K562 (cell line): ENCODE data around the gene DISP1. TPM values are rescaled to one million over a fixed set of nuclear protein-coding genes. Genes with fewer than 3 reads are reported as not detected.

Experiments used
- ATAC-seq: fragments of 200-7000 bp; cut with Tn5 transposase; 3 replicates; pipeline ENCODE4 v1.9.1; 2020; ENCODE audit warnings: moderate library complexity
- BruUV-seq: library from RNA; stranded (reverse); fragments of 400-500 nt; replicated peaks from 2 replicates; lab custom pipeline; 2021; lab: Mats Ljungman, UMichigan
- CTCF ChIA-PET: fragments of 300-600 bp; formaldehyde crosslinking; extraction: SDS; loops from one replicate; lab custom pipeline; 2021; ENCODE audit warnings: low intra/inter-chr PET ratio; lab: Yijun Ruan, JAX
- POLR2A ChIA-PET: fragments of 300-600, 350-650 bp; sonication (Branson Sonifier 250); formaldehyde crosslinking; extraction: SDS; loops from one replicate; lab custom pipeline; 2021; ENCODE audit warnings: antibody characterized with exemption, inconsistent platforms; lab: Yijun Ruan, JAX
- DNase-seq, 4 experiments: peaks; one replicate each; pipeline versions ENCODE4 v3.0.0 to v3.0.0-alpha.2; 2011 to 2018; ENCODE audit warnings: low spot score in 3 of 4, mixed read lengths in 3 of 4; ENCODE audit errors: extremely low read depth in 1 of 4
- FAIRE-seq: peaks from 2 replicates; lab custom pipeline; 2011; peaks lifted over from hg19 to GRCh38; lab: Jason Lieb, UNC
- H2AFZ ChIP-seq: 2 replicates; pipeline ENCODE4 v1.6.0; 2011; ENCODE audit warnings: low read depth, low read length, control low read depth, inconsistent platforms
- H3K27ac ChIP-seq: fragments of 200-600 bp; 3 replicates; pipeline ENCODE4 v1.8.0; 2011; ENCODE audit warnings: low read depth, mild to moderate bottlenecking, control low read depth, inconsistent platforms, low read length, moderate library complexity, mixed read lengths; ENCODE audit errors: extremely low read depth
- H3K27me3 ChIP-seq, 2 experiments: fragments of 300-600 bp in 1 of 2; 2 replicates in 1 of 2; 3 replicates in 1 of 2; pipeline versions ENCODE4 v1.6.0 to v1.8.0; 2011; ENCODE audit warnings: inconsistent platforms in 2 of 2, low read length in 2 of 2, mild to moderate bottlenecking in 1 of 2, mixed read lengths in 1 of 2, moderate library complexity in 1 of 2; ENCODE audit not compliant: control insufficient read depth in 2 of 2, insufficient read depth in 2 of 2
- H3K36me3 ChIP-seq: fragments of 300-600 bp; 3 replicates; pipeline ENCODE4 v1.8.0; 2011; ENCODE audit warnings: mild to moderate bottlenecking, low read length, inconsistent platforms; ENCODE audit not compliant: control insufficient read depth, insufficient read depth
- H3K4me1 ChIP-seq, 2 experiments: fragments of 200-600 bp in 1 of 2; replicated peaks in 1 of 2; 2 replicates in 1 of 2; 3 replicates in 1 of 2; pipeline versions ENCODE4 v1.5.1 to v1.8.0; 2011; ENCODE audit warnings: inconsistent platforms in 2 of 2, low read length in 2 of 2, mild to moderate bottlenecking in 1 of 2, mixed read lengths in 1 of 2, moderate library complexity in 1 of 2; ENCODE audit not compliant: control insufficient read depth in 2 of 2, insufficient read depth in 2 of 2
- H3K4me2 ChIP-seq: 2 replicates; pipeline ENCODE4 v1.6.1; 2011; ENCODE audit warnings: low read length, control low read depth, inconsistent platforms, mixed read lengths; ENCODE audit not compliant: insufficient read depth
- H3K4me3 ChIP-seq: fragments of 200-600 bp; sonication (generic), shearing (Covaris generic); 2 replicates; pipeline ENCODE4 v1.5.1; 2016; ENCODE audit warnings: control low read depth, inconsistent platforms
- H3K79me2 ChIP-seq: fragments of 200-600 bp; 3 replicates; pipeline ENCODE4 v1.8.0; 2011; ENCODE audit warnings: low read length, inconsistent platforms; ENCODE audit not compliant: control insufficient read depth, insufficient read depth
- H3K9ac ChIP-seq, 2 experiments: 2 replicates each; pipeline versions ENCODE4 v1.6.0 to v1.6.1; 2011; ENCODE audit warnings: low read depth in 2 of 2, low read length in 2 of 2, control low read depth in 1 of 2, inconsistent platforms in 1 of 2, mild to moderate bottlenecking in 1 of 2, mixed read lengths in 1 of 2; ENCODE audit not compliant: insufficient read depth in 1 of 2
- H3K9me1 ChIP-seq: one replicate; pipeline ENCODE4 v1.6.0; 2011; ENCODE audit warnings: inconsistent platforms, mild to moderate bottlenecking, low read length, moderate library complexity; ENCODE audit not compliant: control insufficient read depth, insufficient read depth
- H3K9me3 ChIP-seq: replicated peaks from 2 replicates; pipeline ENCODE4 v1.5.1; 2011; ENCODE audit warnings: low read depth, low read length, inconsistent platforms; ENCODE audit not compliant: control insufficient read depth, insufficient read depth
- H4K20me1 ChIP-seq: replicated peaks from 2 replicates; pipeline ENCODE4 v1.6.1; 2011; ENCODE audit warnings: low read length, inconsistent platforms, mixed read lengths; ENCODE audit not compliant: control insufficient read depth, insufficient read depth
- DLX4 ChIP-seq: fragments of 250-450 bp; sonication (Bioruptor Pico); IDR thresholded peaks from 2 replicates; pipeline ENCODE4 v1.6.1; 2021; ENCODE audit warnings: mild to moderate bottlenecking
- ELF1 ChIP-seq: fragments of 200-800 bp; sonication (Bioruptor generic); IDR thresholded peaks from 2 replicates; pipeline ENCODE4 v1.6.1; 2016; ENCODE audit warnings: missing genetic modification characterization, missing compliant biosample characterization
- ESRRA ChIP-seq: fragments of 450-650 bp; IDR thresholded peaks from 2 replicates; pipeline ENCODE4 v1.6.1; 2014; ENCODE audit warnings: low read depth, mild to moderate bottlenecking, moderate library complexity, borderline replicate concordance
- GATAD2B ChIP-seq: fragments of 450-650 bp; IDR thresholded peaks from 2 replicates; pipeline ENCODE4 v1.6.1; 2017; ENCODE audit warnings: mild to moderate bottlenecking, borderline replicate concordance
- HOMEZ ChIP-seq: fragments of 250-450 bp; sonication (Bioruptor Pico); IDR thresholded peaks from 2 replicates; pipeline ENCODE4 v1.4.0; 2020; ENCODE audit warnings: mild to moderate bottlenecking, moderate library complexity
- LEF1 ChIP-seq: fragments of 450-650 bp; IDR thresholded peaks from 2 replicates; pipeline ENCODE4 v1.6.1; 2016; ENCODE audit warnings: mild to moderate bottlenecking
- NFIX ChIP-seq: fragments of 250-450 bp; sonication (Bioruptor Pico); IDR thresholded peaks from 2 replicates; pipeline ENCODE4 v1.4.0; 2020; ENCODE audit warnings: low read depth, mild to moderate bottlenecking, moderate library complexity
- RBBP5 ChIP-seq: fragments of 200-600 bp; sonication (generic); IDR thresholded peaks from 2 replicates; pipeline ENCODE4 v1.6.1; 2012; ENCODE audit warnings: borderline replicate concordance, mild to moderate bottlenecking, low read length, control low read depth, inconsistent platforms; ENCODE audit not compliant: insufficient read depth, poor library complexity, severe bottlenecking
- SAP30 ChIP-seq: fragments of 200-600 bp; sonication (generic); IDR thresholded peaks from 2 replicates; pipeline ENCODE4 v1.6.1; 2012; ENCODE audit warnings: borderline replicate concordance, low read depth, mild to moderate bottlenecking, moderate library complexity, low read length, control low read depth, inconsistent platforms; ENCODE audit not compliant: insufficient read depth, poor library complexity, severe bottlenecking
- TRIM28 ChIP-seq: fragments of 450-650 bp; IDR thresholded peaks from 2 replicates; pipeline ENCODE4 v1.6.1; 2017
- ZBTB2 ChIP-seq: fragments of 450-650 bp; IDR thresholded peaks from 2 replicates; pipeline ENCODE4 v1.6.1; 2016; ENCODE audit warnings: antibody characterized with exemption
- ZC3H8 ChIP-seq: fragments of 450-650 bp; IDR thresholded peaks from 2 replicates; pipeline ENCODE4 v1.6.1; 2017
- ZKSCAN8 ChIP-seq: fragments of 200-800 bp; sonication (Bioruptor generic); IDR thresholded peaks from 2 replicates; pipeline ENCODE4 v1.6.1; 2016; ENCODE audit warnings: missing genetic modification characterization, missing compliant biosample characterization
- WGBS: fragments of 100-300 bp; shearing (Covaris generic); methylation state at CpG from one replicate; pipeline ENCODE4 v1.1.6; 2016; ENCODE audit warnings: low coverage, mixed read lengths; ENCODE audit not compliant: insufficient coverage; ENCODE audit errors: missing lambda C conversion rate; 5-methylcytosine and 5-hydroxymethylcytosine counted together
- in situ Hi-C: fragments of 300-500 bp; cut with MboI; formaldehyde crosslinking; loops from 4 replicates; pipeline ENCODE4 v1.15.0; 2018; ENCODE audit warnings: inconsistent platforms, mixed read lengths
- intact Hi-C: fragments of 100-400 bp; cut with micrococcal nuclease; formaldehyde crosslinking; loops from 2 replicates; pipeline ENCODE4 v1.14.2; 2022
- polyA plus RNA-seq, 8 experiments: library from polyadenylated mRNA; depleted of rRNA in 4 of 8; stranded (reverse) in 5 of 8; unstranded in 3 of 8; fragments of >200 nt; fragmentation: Nextera tagmentation in 2 of 8; fragmentation: Illumina TruSeq in 1 of 8; extraction: Ambion mirVana in 2 of 8; extraction: Trizol in 1 of 8; gene quantifications; 2 replicates each; pipeline versions ENCODE4 v1.2.1 to v1.2.3, GENCODE V29; 2011 to 2014; ENCODE audit warnings: inconsistent platforms in 1 of 8, missing spikeins in 1 of 8
- total RNA-seq, 7 experiments: library from RNA; depleted of rRNA in 6 of 7; stranded (reverse); fragments of >200 nt in 6 of 7; fragmentation: Illumina TruSeq in 2 of 7; extraction: Trizol in 2 of 7; gene quantifications; 2 replicates each; pipeline versions ENCODE4 v1.2.1 to v1.2.3, GENCODE V29; 2011 to 2021; ENCODE audit warnings: low replicate concordance in 1 of 7

The DISP1 gene
- total and polyA plus RNA-seq, 9 of the 15 experiments (the other 6 are each of a cell fraction or from before 2014, with no cell fraction given): 0.02 to 0.35 (median 0.04) TPM; not detected in 2

GRCh38 chr1:222844411-222844779, 29.6 kb downstream of the DISP1 start:
- H3K4me1 ChIP-seq: no peaks in the 10 kb centered on the region
- POLR2A ChIA-PET: no interaction called here
- no peaks in the 10 kb centered on the region for H3K27me3 ChIP-seq
- TF ChIP-seq TRIM28 (no peak), ELF1 (tag) (no peak), GATAD2B (no peak), ESRRA (no peak), ZC3H8 (no peak), RBBP5 (no peak), NFIX (no peak), LEF1 (no peak), HOMEZ (no peak), ZKSCAN8 (no peak), DLX4 (CRISPR knock-in tag) (no peak), SAP30 (no peak), ZBTB2 (no peak)
- in situ Hi-C loops (no loop called here), intact Hi-C loops (no loop called here)
- FAIRE-seq: no peak
- DNase-seq: no peak
- H3K27ac ChIP-seq: no peak overlapping the region
- no peak overlapping the region for H3K4me3 ChIP-seq
- no peak overlapping the region for H3K4me2 ChIP-seq
- H2AFZ ChIP-seq: no peak overlapping the region
- no peak overlapping the region for H3K9ac ChIP-seq
- CTCF ChIA-PET: no interaction called here
- no peaks in the 10 kb centered on the region for H3K9me3 ChIP-seq
- no peak for ATAC-seq
- no TSS peak for BruUV-seq
- no peaks in the 10 kb centered on the region for H3K9me1 ChIP-seq
- no peaks in the 10 kb centered on the region for H3K36me3 ChIP-seq
- WGBS: 1% methylated on average over 3 of the region's 3 CpGs
- H4K20me1 ChIP-seq: no peaks in the 10 kb centered on the region
- no peaks in the 10 kb centered on the region for H3K79me2 ChIP-seq
